SW 1271 (cell line): ENCODE data around the gene VSIG2.

ENCODE experiments used
- DNase-seq, 2 experiments: peaks; one replicate each; lab custom pipeline; 2025; lab: John Stamatoyannopoulos, UW

VSIG2 gene

DNA sequence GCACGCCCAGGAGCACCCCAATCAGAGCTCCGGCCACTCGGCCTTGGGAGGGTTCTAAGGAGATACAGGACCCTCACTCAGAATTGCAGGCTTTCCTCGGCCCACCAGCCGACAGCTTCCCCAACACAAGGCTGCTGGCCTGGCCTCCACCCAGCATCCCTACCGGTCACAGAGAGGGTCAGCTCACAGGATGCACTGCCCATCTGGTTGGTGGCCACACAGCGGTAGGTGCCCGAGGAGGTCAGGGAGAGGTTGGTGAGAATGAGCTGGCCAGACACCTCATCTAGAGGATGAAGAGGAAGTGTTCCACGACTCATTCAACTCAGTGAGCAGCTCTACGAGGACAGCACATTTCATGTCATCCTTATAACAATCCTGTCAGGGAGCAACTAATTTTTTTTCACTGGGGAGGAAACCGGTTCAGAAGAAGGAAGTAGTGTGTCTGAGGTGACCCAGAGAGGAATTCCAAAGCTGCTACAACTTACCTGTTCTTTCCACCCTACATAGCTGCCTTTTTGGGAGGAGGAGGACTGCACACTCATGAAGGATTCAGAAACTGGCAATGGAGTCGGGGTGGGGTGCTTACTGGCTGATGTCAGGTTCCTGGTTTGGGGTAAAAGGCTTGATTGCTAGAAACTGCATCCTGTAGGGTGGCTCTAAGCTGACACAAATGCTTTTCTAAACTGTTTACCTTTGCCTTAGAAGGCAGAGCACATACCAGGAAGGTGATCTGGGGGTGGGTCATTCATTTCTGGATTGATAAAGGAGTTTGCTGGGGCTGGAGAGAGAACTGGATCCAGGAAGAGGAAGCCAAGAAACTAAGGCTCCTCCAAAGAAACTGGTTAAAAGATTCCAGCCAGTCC lies 3.3 kb downstream of the VSIG2 start:
- DNase-seq: peak; percentile 37

DNA sequence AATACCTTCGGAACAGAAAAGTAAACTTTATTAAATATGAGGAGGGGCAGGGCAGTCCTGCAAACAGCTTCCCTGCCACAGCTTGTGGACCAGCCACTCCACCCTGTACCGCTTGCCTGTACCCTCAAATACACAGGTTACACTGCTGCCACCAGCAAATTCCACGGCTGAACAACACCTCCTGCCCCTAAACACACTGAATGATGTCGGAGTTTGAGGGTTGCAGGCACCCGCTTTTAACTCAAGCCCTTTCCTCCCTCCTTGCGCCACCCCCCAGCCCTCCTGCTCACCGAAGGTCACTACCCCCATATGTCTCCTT lies 4.0 kb downstream of the VSIG2 start:
- DNase-seq: no peak

DNA sequence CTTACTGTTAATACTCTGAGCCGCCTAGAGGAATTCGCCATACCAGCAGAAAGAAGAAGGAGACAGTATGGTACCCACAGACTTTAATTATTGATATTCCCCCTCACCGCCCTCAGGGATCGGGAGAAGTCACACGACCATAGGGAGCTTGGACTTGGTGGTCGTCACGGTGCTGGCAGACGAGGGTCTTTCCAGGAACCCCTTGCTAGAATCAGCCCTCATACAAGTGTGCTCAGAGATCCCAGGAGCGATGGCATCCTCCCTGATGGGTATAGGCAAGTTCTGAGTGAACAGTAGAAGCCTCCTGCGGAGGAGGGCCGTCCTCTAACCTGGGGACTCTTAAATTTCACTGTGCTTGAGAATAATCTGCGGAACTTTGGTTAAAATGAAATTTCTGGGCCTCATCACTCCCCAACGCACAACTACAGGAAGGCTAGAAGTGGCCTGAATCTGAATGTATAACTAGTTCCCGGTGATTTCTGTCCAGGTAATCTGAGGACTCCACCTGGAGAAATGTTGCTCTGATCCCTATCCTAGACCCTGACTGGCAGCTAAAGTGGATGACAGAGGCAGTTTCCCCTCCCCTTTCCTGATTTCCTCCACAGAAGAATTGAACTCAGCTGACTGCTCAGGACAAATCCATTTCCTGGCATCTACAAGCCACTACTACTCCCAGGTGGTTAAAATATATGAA lies 4.5 kb downstream of the VSIG2 start:
- peak in 1 of 2 experiments; percentile 12 for DNase-seq

DNA sequence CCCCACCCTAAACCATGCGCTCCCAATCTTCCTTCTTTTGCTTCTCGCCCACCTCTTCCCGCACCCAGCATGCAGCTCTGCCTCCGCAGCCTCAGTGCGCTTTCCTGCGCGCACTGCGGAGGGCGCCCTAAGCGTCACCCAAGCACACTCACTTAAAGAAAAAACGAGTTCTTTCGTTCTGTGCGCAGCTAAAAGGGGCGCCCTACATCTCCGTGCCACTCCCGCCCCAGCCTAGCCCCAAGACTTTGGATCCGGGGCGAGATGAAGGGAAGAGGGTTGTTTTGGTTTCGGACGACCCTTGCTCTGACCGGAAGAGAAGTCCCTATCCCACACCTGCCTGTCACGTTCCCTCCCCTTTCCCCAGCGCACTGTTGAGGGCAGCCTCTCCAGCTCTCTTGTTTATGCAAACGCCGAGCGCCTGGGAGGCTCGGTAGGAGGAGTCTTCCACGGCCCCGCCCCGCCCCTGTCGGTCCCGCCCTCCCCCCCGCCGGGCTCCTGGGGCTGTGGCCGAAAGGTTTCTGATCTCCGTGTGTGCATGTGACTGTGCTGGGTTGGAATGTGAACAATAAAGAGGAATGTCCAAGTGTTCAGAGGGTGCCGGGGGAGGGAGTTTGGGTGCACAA lies 5.3 kb downstream of the VSIG2 start:
- peak; percentile 60 to 84 for DNase-seq

DNA sequence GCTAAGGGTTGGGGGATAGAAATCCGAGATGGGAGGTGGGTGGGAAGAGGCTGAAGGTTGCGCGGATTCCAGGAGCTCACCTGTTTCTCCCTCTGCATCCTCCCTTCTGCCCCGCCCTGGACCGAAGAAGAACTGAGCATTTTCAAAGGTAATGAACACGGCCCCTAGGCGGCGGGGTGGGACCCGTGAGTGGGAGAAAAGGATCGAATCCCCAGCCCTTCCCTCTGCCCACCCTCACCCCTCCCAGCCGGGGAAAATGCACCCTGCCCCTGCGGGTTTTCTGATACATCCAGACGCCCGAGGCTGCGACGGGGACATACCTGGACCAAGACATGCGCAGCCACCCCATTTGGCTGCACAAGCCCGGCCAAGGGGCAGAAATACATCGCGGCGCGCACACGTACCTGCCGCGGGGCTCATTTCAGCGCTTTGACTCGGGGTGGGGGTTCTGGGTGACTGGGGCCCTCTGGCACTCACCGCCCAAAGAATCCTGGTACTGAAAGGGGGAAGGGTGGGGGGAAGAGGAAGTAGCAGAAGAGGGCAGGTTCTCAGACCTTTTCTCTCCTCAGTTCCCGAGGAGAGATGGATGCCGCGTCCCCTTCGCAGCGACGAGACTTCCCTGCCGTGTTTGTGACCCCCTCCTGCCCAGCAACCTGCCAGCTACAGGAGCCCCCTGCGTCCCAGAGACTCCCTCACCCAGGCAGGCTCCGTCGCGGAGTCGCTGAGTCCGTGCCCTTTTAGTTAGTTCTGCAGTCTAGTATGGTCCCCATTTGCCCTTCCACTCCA lies 6.0 kb downstream of the VSIG2 start:
- DNase-seq: no peak

DNA sequence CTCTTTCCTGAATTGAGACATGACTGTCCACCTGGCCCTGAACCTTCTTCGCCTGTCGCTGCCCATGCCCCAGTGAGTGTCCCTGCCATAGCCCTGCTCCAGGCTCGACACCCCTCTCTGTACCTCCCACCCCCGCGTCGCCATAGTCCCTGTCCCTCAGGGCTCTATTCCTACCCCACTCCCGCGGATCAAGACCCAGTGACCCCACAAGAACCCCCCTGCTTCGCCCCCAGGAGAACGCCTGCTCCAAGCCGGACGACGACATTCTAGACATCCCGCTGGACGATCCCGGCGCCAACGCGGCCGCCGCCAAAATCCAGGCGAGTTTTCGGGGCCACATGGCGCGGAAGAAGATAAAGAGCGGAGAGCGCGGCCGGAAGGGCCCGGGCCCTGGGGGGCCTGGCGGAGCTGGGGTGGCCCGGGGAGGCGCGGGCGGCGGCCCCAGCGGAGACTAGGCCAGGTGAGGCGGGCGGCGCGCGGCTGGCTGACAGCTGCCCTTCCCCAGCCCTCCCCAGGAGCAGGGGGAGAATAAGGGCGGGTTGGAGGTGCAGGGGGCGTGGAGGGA lies 6.7 kb downstream of the VSIG2 start:
- no peak for DNase-seq

DNA sequence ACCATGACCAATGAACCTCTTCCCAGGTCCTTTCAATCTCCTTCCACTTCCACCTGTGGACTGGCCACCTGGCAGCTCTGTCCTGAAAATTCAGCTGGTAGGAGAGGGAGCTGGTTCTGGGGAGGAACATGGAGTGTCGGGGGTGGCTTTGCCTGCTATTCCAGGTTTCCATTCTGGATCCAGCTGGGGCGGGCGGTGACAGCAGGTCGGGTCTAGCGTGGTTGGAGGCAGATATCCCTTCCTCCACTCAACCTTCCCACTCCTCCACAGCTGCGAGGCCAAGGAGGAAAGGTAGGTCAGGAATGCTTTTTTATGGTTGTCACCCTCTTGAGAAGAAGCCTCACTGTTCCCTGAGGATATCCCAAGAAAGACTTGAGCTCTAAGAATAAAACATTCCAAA lies 9.0 kb downstream of the VSIG2 start:
- DNase-seq: no peak

DNA sequence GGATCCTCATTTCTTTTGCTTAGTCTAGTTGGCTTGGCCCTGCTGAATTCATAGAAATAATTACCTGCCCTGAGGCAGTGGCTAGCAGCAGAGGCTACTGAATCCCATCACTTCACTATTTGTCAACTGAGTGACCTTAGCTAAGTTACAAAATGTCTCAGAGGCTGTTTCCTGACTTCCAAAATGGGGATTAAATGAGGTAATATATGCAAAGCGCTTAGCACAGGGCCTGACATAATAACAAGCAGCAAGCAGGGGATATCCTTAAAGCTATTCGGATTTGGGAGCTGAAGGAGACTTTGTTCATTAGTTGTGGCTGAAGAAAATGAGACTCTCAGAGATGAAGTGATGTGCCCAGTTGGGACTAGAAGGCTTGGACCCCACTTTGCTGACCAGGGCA lies 9.5 kb downstream of the VSIG2 start:
- no peak for DNase-seq

DNA sequence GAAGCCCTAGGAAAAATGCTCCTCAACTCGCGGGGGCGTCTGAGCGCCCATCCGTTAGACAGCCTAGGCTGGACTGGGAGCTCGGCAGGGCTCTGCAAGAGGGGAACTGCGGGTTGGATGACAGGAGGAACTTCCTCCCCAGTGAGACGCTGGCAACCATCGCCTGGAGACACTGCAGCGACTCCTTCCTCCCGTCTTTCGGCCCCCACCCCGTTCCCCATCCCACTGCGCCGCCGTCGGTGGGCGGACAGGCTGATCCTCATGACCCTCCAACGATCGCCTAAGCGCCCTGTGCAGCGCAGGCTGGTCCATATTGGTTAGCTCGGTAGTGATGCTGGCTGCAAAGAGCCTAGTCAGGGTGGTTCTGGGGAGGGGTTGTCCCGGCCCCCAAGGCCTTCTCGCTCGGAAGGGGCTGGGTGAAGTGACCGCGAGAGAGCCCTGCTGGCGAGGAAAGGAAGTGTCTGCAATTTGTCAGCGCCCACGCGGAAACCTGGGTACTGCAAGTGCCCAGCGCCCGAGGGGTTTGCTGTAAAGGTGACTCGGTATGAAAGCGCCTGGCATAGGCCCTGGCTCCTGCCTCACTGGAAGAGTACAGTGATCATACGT lies 11.7 kb downstream of the VSIG2 start:
- peak in 1 of 2 experiments; percentile 48 for DNase-seq

DNA sequence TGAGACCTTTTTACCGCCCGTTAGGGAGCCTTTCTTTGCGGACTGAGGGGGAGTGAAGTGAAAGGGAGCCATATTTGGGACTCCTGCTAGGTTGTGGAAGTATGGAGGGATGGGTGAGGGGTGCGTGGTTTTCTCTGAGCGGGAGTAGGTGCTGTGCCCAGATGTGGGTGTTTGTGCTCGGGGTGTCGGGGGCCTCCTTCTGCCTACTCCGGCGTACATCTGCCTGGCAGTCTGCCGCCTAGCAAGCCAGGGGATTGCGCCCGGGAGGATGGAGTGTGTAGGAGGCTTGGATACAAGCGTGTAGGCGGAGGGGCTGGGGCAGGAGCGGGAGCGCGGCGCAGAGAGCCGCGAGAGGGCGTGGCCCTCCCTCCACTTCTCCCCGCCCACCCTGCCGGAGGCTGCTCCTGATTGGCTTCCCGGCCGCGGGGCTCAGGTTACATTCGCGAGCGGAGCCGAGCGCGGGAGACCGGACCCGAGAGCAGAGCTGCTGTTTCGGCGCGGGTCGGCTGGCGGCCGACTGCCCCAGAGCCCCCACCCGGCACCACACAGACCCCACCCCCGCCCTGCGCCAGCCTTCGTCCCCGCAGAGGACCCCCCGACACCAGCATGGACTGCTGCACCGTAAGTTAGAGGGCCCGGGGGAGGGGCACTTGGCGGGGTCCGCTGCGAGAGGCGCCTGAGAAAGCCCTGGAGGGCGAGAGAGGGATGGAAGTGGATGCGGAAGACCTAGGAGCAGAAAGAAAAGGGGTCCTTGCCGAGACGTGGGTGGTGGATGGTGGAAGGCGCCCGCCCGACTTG lies 12.4 kb downstream of the VSIG2 start, which contains the start of gene NRGN:
NRGN (plus strand) TSS at position 464 of the 798 bp plus-strand sequence; CDS start at position 607, 143 bp downstream.
- peak; percentile 50 to 78 for DNase-seq

DNA sequence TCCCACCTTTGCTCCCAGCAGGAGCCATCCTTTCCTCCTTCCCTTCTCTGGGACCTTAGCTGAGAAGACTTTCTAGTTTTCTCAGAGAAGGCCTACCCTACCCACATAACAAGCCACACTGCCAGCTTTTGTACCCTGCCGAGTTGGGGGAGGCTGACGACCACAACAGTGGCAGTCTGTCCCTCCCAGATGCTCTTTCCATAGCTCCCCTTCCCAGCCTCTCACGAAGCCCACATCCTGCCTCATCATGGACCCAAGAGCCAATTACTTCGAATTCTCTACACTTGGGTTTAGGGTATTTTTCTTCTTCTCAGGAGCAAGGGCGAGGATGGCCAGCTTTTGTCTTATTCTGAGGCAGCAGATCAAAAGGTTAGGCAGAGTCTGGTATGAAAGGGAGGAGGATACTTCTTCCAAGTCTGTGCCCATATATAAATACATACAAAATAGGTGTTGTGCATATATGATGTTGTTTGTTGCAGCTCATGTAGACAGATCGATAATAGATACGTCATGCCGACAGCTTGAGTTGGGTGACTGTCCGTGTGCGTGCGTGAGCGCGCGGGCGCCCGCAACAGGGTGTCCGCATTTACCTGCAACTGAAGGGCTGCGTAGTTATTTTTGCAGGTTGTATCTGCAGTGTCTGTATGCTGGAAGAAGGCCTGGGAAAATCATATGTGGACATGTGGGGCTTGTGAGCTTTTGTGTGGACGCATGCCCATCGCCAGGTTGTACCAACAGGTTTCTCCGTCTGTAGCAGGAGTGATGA lies 13.2 kb downstream of the VSIG2 start:
- no peak for DNase-seq

DNA sequence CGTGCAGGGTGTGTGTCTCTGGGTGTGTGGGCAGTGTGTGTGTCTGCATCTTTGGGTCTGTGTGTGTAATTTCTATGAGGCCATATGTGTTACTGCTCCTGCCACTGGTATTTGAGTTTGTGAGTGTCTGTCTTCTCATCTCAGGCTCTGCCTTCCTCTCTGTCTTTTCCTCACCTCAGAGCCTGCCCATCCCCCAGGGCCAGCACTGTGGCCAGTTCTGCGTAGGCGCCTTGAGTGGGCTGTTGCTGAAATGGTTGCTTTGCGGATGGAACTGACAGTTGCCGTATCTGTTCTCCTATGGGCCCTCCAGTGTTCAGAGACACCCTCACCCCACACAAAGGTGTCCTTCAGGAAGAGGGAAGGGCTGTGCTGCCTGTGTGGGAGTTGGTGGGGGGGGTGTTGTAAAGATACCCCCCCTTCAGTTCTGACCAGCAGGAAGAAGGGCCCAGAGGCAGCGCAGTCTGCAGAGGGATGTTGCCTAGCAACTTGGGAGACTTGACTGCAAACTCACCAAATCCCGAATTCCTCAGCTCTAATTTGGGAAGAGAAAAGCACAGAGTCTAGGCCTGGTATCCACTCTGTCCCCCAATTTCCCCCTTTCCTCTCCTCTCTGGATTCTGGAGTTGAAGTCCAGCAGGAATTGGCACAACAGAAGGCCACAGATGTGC lies 14.3 kb downstream of the VSIG2 start:
- DNase-seq: no peak

DNA sequence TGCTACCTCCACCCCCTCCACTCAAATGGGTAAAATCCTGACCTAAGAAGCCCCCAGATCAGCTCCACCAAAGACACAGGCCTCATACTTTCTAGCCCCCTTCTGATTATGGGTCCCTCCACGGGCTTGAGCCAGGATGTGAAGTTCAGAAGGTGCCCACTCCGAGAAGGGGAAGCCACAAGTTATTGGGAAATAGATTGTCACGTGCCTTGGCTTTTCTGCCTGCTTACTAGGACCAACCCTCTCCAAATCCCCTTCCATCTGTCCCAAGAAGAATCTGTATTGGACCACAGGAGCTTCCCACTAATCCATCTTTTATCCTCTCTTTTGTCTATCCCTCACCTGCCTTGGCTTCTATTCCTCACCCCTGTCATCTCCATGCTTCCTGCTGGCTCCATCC lies 15.3 kb downstream of the VSIG2 start:
- DNase-seq: no peak

DNA sequence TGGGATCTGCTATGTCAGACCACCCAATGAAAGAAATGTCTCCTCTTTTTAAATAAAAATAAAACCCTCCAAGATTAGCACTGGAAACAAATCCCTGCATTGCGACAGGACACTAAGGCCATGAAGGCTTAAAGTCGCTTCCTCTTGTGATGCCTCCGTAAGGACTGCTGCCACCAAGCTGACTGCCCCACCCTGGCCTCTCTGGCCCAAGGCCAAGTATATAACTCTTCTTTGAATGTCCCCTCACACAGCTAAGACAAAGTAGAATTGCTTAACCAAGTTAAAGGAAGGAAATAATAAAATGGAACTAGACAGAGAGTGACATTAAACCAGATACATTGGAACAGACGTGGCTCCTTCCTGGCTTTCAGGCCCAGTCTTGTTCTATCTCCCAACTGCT lies 19.8 kb downstream of the VSIG2 start:
- no peak for DNase-seq

DNA sequence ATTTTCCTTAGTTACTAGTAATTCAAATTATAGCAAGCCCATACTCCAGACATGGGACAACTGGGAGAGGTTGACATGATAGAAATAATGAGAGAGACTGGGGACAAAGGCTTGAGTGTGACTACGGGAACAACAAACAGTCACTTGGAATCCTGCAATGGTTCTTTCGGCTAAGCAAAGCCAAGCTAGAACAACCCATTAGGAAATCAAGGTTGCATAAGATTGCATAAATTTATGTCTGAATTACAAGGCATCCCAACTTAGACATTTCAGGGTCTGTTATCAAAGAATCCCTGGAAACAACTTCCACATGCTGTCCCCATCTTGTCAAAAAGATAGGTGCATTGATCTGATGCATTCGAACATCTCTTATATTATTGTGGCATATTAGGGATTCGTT lies 22.5 kb downstream of the VSIG2 start:
- DNase-seq: no peak

DNA sequence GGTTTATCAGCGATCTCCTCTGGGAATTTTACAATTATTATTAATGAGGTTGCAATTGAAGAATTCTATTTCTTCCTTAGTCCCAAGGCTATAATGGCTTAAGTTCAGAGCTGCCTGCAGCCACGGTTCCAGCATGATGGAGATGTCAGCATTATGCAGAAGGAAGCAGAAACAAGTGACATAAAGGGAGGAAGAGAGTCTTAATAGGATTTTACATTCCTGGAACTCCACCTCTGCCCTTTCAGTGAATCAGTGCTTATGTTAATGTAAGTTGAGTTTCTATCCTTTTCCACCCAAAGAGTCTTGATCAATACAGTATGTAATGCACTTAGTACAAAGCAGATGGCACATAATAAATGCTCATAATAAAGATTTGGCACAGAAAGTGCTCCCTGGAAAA lies 23.9 kb downstream of the VSIG2 start:
- no peak for DNase-seq

DNA sequence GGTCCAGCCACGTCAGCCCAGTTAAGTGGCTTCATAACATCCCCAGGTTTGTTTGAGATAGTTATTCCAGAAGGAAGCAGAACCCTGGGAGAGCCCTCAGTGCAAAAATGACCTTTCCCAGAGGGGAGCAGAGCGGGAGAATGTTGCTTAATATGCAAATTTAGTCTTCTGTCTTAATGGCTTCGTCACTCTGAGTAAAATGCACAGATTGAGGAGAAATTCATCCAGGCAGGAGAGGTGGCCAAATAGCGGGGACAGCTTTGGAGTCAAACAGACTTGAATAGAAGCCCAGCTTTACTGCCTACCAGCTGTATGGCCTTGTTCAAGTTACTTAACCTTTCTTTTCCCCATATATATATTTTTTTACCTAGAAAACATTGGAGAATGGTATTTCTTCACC lies 24.6 kb downstream of the VSIG2 start:
- DNase-seq: no peak

DNA sequence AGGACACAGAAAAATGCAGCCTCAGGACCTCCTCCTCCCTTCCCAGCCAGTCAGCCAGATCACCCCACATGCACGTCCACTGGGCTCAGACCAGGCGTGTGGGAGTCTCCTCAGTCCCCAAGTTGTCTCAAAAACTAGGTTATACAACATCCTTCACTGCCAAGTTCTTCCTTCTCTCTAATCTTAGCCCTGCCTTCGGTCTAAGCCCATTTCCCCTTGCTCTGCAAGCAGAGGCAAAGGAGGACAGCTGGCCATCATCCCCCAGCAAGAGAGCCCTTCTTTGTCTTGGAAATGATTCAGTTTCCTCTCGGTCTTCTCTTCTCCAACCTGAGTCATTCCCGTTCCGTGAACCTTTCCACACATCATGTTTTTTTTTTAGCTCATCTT lies 26.3 kb downstream of the VSIG2 start:
- no peak for DNase-seq

DNA sequence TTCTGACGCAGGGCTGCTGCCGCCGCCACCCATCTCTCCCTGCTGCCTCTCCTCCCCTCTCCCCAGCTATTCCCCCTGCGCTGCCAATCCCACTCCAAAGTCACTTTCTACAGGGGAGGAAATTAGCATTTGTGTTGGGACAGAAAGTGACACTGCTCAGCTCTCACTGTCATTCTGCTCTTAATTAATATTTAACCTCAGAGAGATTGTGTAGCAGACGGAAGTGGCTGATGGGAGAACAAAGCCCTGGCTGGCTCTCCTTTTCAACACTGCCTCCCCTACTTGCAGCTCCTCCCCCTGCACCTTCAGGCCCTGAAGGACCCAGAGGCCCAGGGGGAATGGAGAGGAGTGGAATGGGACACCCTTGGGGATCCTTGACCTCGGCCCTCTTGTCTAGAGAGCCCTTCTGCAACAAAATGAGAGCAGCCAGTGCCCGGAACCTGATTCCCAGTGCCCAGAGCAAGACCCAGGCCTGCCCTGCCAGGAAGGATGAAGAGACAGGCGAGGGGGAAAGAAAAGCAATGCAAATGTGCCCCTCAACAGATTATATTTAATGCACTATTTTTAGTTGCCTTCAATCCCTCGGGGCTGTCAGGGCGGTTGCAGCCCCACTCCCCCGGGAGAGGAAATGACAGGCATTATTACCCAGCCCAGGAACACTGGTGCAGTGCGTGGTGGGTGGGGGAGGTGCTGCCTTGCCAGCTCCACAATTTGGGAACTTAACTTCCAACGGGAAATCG lies 26.9 kb downstream of the VSIG2 start:
- DNase-seq: no peak
